LNCAP (cell line): ENCODE measurements around the gene GUCY1A1.

Experiments
- TF ChIP-seq, protein P1 (sequence below): fragments of 450-650 bp; IDR thresholded peaks from 2 replicates; pipeline ENCODE4 v1.5.1; 2017; ENCODE audit warnings: mild to moderate bottlenecking

GUCY1A1 gene

DNA sequence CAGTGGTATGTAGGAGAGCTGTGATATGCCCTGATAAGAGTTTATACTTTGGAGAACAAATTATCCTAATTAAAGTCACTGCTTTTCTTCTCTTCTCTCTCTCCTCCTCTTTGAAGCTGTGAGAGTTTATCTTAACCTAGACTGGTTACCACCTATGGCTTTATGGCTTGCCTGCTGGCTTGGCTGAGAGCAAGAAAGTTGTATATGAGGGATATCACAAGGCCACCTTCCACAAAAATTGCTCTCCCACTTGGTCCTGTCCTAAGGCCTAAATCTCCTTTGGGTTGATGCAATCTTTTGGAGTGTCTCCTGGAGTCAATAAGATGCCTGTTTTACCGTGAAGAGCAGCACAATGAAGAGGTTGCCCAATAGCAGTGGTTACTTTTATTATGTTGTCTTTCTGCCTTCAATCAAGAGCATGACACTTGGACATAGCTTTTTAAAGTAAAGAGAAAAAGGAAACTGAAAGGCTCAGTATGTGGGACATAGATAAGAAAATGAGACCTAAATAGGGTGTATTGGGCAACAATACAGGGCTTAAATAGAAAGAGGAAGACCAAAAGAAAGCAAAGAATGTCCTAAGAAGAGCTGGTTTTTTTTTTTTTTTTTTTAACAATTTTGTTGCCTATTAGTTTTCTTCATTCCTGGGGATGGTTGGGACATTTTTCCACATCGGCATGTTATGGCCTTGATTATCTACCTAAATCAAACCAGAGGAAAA lies 9.2 kb downstream of the GUCY1A1 start:
- TF ChIP-seq, protein P1, sequence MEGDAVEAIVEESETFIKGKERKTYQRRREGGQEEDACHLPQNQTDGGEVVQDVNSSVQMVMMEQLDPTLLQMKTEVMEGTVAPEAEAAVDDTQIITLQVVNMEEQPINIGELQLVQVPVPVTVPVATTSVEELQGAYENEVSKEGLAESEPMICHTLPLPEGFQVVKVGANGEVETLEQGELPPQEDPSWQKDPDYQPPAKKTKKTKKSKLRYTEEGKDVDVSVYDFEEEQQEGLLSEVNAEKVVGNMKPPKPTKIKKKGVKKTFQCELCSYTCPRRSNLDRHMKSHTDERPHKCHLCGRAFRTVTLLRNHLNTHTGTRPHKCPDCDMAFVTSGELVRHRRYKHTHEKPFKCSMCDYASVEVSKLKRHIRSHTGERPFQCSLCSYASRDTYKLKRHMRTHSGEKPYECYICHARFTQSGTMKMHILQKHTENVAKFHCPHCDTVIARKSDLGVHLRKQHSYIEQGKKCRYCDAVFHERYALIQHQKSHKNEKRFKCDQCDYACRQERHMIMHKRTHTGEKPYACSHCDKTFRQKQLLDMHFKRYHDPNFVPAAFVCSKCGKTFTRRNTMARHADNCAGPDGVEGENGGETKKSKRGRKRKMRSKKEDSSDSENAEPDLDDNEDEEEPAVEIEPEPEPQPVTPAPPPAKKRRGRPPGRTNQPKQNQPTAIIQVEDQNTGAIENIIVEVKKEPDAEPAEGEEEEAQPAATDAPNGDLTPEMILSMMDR = no peak

DNA sequence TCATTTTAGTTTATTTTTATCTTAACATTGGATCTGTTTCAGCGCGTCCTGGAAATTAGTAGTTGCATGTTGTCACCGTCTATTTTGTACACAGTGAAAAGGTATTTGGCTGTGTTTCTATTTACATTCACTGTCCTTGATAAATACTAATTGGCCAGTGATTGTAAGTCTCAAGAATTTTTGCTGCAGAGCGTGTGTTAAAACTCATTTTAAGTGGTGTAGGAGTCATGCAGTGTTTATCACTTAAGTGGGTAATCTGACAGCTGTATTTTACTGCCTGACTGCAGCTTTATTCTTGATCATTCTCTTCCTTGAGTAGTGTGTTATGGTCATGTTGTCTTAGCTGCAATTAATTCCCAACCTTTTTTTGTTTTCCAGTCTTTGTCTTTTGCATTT lies 9.8 kb downstream of the GUCY1A1 start:
- TF ChIP-seq, protein P1 = no peak

DNA sequence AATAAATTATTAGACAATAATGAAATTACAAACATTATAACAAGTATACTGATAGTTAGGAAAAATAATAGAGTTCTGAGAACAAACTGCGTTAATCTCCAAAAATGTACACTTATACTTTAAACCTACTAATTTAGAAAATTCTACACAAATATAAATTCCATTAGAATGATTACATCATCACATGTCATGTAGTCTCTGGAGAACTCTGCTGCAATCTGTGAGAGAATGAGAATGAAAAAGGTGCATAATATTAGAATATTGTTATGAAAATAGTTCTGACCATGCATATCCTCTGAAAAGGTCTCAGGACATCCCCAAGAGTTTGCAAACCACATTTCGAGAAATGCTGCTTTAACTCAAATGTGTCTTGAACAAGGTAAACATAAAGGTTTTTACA lies 11.4 kb downstream of the GUCY1A1 start:
- TF ChIP-seq, protein P1 = no peak

DNA sequence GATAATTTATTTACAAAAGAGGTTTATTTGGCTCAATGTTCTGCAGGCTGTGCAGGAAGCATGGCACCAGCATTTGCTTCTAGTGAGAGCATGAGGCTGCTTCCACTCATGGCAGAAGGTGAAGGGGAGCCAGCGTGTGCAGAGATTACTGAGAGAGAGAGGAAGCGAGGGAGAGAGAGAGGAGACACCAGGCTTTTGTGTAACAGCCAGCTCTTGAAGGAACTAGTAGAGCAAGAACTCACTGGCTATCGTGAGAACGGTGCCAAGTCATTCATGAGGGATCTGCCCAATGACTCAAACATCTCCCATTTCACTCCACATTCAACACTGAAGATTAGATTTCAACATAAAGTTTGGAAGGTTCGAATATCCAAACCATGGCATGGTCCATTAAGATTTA lies 12.7 kb downstream of the GUCY1A1 start:
- TF ChIP-seq, protein P1 = no peak

DNA sequence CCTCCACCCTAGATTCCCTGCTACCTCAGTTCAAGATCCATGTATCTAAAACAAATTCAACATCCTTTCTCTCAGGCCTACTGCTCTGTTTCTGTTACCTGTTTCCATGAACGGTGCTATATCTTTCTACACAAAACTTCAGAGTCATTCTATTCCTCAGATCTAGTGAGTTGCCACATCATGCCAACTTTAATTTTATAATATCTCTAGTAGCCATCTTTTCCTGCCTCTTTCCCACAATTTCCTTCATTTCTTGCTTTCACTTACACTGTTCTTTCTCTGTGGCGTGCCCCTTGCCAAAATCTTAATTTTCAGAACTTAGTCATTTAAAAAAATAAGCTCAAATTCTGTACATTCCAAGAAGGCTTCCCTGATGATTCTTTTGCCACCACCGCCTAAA lies 15.2 kb downstream of the GUCY1A1 start:
- TF ChIP-seq, protein P1 = no peak

DNA sequence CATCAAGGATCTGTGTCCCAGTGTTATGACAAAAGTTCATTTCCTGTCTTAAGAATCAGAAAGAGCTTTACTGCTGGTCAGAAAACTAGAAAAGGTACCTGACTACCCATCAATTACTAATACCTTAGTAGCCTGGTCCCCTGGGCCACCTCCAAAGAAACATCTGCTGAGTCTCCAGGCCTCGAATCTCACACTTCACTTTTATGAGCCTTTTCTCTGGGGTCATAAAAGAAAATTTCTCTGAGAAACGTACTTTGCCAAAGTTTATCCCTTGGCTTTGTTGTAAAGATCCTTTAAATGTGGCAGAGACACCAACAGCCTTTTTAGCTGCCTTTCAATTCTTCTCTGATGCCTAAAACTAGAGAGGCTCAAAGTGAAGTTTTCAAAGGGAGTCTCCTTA lies 17.8 kb downstream of the GUCY1A1 start:
- TF ChIP-seq, protein P1 = no peak

DNA sequence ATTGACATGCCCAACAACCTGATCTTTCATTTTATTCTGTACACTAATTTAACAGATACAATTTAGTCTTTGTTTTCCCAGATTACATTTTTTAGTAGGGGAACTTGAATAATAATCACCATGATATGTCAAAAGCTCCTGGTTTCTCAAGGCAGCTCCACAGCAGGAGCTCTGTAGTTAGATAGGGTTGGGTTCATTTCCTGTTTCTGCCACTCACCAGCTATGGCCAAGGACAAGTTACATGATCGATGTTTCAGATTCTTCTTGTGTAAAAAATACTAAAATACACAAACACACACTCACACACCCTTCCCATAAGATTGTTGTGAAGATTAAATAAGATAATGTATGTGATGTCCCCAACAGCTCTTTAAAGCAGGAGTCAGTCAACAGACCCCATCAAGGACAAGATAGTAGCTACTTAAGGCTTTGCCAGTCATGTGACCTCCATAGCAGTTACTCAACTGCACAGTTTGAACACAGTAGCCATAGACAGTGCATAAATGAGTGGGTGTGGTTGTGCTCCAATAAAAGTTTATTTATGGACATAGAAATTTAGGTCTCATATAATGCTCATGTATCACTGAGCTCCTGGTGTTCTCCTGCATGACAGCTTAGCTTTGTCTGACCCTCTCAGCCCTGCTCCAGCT lies 18.4 kb downstream of the GUCY1A1 start:
- TF ChIP-seq, protein P1 = no peak
